Measurements from ENCODE around the gene LRP1B. TPM values are rescaled to one million over a fixed set of nuclear protein-coding genes. Genes with fewer than 3 reads are reported as not detected.

Gene LRP1B
- total RNA-seq, 1 experiment from 2014 or later = 0.52 TPM

DNA sequence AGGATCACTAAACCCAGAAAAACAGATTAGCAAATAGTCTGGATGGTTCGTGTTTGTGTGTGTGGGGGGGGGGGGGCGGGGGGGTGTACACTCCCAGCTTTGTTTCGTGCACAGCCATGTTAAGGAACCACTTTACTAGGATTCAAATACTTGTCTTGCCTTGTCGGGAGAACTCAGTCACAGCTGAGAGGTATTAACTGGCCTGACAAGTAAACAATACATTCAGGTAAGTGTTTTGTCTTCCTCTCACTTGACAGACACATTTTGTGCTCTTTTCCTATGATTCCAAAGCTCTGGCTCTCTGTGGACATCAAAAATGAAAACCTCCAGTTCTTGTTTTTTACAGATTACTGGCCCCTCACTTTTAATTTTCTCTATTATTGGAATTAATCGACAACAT is 173.5 kb downstream of the LRP1B start:
- Mint-ChIP-seq H3K9me3 (no peaks in the 10 kb centered on the region), H3K27ac (no peak overlapping the region), H3K4me1 (peaks cover 2% of the 10 kb centered on the region; the same call in 1 of the 2 replicates), H3K27me3 (ENCODE audit: low read depth) (no peaks in the 10 kb centered on the region), H3K4me3 (no peak overlapping the region), H3K36me3 (no peaks in the 10 kb centered on the region)
- ATAC-seq = no peak
- no peak for DNase-seq (ENCODE audit: low spot score)
- no peak for TF ChIP-seq ZNF317 (CRISPR knock-in tag; IDR thresholded peaks at IDR 0.05; ENCODE audit: borderline replicate concordance, low read depth)
- TF ChIP-seq, protein P1, sequence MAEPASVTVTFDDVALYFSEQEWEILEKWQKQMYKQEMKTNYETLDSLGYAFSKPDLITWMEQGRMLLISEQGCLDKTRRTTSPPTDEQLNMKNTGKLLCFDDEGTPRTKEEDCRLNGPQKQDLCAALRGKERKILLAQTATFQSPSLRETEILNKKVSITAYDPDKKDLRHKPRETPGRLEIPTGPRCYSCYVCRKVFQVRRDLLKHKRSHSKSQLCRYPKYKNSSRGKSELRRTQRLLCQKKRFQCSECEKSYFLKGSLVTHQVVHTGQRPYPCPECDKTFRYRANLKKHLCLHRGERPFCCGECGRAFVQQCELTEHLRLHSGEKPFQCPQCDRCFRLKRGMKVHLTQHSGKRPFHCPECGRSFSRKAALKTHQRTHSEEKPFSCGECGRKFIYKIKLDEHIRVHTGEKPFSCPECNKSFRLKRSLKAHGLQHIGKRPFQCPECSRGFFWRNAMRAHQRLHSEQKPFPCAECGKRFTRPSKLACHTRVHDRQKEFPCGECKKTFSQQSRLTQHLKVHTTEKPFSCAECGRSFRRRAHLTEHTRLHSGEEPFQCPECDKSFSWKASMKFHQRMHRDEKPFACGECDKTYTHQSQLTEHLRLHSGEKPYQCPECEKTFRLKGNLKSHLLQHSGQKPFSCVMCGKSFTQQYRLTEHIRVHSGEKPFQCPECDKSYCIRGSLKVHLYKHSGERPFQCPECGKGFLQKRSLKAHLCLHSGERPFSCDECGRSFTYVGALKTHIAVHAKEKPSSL (CRISPR knock-in tag; conservative IDR thresholded peaks at IDR 0.05) = no peak
- TF ChIP-seq, protein P2, sequence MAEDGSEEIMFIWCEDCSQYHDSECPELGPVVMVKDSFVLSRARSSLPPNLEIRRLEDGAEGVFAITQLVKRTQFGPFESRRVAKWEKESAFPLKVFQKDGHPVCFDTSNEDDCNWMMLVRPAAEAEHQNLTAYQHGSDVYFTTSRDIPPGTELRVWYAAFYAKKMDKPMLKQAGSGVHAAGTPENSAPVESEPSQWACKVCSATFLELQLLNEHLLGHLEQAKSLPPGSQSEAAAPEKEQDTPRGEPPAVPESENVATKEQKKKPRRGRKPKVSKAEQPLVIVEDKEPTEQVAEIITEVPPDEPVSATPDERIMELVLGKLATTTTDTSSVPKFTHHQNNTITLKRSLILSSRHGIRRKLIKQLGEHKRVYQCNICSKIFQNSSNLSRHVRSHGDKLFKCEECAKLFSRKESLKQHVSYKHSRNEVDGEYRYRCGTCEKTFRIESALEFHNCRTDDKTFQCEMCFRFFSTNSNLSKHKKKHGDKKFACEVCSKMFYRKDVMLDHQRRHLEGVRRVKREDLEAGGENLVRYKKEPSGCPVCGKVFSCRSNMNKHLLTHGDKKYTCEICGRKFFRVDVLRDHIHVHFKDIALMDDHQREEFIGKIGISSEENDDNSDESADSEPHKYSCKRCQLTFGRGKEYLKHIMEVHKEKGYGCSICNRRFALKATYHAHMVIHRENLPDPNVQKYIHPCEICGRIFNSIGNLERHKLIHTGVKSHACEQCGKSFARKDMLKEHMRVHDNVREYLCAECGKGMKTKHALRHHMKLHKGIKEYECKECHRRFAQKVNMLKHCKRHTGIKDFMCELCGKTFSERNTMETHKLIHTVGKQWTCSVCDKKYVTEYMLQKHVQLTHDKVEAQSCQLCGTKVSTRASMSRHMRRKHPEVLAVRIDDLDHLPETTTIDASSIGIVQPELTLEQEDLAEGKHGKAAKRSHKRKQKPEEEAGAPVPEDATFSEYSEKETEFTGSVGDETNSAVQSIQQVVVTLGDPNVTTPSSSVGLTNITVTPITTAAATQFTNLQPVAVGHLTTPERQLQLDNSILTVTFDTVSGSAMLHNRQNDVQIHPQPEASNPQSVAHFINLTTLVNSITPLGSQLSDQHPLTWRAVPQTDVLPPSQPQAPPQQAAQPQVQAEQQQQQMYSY (CRISPR knock-in tag; IDR thresholded peaks at IDR 0.05) = no peak
- no peak for TF ChIP-seq TCF7 (CRISPR knock-in tag; IDR thresholded peaks at IDR 0.05; ENCODE audit: low read depth)
- no peak for TF ChIP-seq NR1H2 (CRISPR knock-in tag; IDR thresholded peaks at IDR 0.05)
- TF ChIP-seq, protein P3, sequence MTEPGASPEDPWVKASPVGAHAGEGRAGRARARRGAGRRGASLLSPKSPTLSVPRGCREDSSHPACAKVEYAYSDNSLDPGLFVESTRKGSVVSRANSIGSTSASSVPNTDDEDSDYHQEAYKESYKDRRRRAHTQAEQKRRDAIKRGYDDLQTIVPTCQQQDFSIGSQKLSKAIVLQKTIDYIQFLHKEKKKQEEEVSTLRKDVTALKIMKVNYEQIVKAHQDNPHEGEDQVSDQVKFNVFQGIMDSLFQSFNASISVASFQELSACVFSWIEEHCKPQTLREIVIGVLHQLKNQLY (CRISPR knock-in tag; IDR thresholded peaks at IDR 0.05) = no peak
- TF ChIP-seq, protein P4, sequence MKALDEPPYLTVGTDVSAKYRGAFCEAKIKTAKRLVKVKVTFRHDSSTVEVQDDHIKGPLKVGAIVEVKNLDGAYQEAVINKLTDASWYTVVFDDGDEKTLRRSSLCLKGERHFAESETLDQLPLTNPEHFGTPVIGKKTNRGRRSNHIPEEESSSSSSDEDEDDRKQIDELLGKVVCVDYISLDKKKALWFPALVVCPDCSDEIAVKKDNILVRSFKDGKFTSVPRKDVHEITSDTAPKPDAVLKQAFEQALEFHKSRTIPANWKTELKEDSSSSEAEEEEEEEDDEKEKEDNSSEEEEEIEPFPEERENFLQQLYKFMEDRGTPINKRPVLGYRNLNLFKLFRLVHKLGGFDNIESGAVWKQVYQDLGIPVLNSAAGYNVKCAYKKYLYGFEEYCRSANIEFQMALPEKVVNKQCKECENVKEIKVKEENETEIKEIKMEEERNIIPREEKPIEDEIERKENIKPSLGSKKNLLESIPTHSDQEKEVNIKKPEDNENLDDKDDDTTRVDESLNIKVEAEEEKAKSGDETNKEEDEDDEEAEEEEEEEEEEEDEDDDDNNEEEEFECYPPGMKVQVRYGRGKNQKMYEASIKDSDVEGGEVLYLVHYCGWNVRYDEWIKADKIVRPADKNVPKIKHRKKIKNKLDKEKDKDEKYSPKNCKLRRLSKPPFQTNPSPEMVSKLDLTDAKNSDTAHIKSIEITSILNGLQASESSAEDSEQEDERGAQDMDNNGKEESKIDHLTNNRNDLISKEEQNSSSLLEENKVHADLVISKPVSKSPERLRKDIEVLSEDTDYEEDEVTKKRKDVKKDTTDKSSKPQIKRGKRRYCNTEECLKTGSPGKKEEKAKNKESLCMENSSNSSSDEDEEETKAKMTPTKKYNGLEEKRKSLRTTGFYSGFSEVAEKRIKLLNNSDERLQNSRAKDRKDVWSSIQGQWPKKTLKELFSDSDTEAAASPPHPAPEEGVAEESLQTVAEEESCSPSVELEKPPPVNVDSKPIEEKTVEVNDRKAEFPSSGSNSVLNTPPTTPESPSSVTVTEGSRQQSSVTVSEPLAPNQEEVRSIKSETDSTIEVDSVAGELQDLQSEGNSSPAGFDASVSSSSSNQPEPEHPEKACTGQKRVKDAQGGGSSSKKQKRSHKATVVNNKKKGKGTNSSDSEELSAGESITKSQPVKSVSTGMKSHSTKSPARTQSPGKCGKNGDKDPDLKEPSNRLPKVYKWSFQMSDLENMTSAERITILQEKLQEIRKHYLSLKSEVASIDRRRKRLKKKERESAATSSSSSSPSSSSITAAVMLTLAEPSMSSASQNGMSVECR (CRISPR knock-in tag; IDR thresholded peaks at IDR 0.05; ENCODE audit: borderline replicate concordance) = no peak
- TF ChIP-seq, protein P5, sequence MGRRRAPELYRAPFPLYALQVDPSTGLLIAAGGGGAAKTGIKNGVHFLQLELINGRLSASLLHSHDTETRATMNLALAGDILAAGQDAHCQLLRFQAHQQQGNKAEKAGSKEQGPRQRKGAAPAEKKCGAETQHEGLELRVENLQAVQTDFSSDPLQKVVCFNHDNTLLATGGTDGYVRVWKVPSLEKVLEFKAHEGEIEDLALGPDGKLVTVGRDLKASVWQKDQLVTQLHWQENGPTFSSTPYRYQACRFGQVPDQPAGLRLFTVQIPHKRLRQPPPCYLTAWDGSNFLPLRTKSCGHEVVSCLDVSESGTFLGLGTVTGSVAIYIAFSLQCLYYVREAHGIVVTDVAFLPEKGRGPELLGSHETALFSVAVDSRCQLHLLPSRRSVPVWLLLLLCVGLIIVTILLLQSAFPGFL (CRISPR knock-in tag; IDR thresholded peaks at IDR 0.05; ENCODE audit: borderline replicate concordance) = no peak
- TF ChIP-seq, protein P6, sequence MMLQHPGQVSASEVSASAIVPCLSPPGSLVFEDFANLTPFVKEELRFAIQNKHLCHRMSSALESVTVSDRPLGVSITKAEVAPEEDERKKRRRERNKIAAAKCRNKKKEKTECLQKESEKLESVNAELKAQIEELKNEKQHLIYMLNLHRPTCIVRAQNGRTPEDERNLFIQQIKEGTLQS (CRISPR knock-in tag; conservative IDR thresholded peaks at IDR 0.05) = no peak
- TF ChIP-seq SP1 (CRISPR knock-in tag; conservative IDR thresholded peaks at IDR 0.05) = no peak
- TF ChIP-seq GABPB1 (CRISPR knock-in tag; IDR thresholded peaks at IDR 0.05) = no peak
- ChIA-PET POLR2A (no interaction called here), CTCF (interaction anchor here (0.9 kb wide), 1 partner anchor 183 kb away, joined by 4 read pairs; no protein-coding TSS in a partner anchor)

Data from WTC11 (cell line).